ENCODE results near the gene AQP1. TPM values are rescaled to one million over a fixed set of nuclear protein-coding genes. Genes with fewer than 3 reads are reported as not detected.

The AQP1 gene
- total RNA-seq, 1 experiment from 2014 or later = 1.2 TPM

DNA sequence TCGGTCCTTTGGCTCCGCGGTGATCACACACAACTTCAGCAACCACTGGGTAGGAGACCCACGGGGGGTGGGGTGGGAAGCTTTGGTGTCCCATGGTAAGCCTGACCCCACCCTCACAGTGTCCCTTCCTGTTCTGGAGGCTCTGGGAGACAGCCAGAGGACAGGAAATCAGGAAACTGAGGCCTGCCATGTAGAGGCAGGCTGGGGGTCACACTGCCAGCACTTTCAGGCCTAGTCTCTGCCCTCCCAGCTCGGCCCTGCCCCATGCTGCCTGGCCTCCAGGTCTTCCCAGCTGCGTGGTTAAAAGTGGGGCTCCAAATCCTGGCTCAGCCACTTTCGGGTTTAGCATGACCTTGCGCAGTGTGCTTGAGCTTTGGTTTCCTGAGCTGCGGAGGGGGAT lies 10.9 kb downstream of the AQP1 start:
- Histone ChIP-seq H3K4me1 (ENCODE audit: insufficient read depth, low read length) (peaks cover 22% of the 10 kb centered on the region), H3K79me2 (ENCODE audit: low read length) (no peaks in the 10 kb centered on the region), H3K27ac (ENCODE audit: low read length) (no peak overlapping the region), H4K20me1 (ENCODE audit: low read length) (no peaks in the 10 kb centered on the region), H2AFZ (ENCODE audit: low read length) (no peak overlapping the region), H3K4me3 (ENCODE audit: low read length) (no peak overlapping the region), H3K9me3 (ENCODE audit: low read length) (no peaks in the 10 kb centered on the region), H3K9ac (ENCODE audit: low read length) (no peak overlapping the region), H3F3A (ENCODE audit: low read length, unreplicated experiment) (no peaks in the 10 kb centered on the region), H3K9me2 (replicated peaks; ENCODE audit: low read length) (no peaks in the 10 kb centered on the region), H3K36me3 (ENCODE audit: low read depth, low read length) (no peaks in the 10 kb centered on the region), H3K27me3 (ENCODE audit: low read length) (no peaks in the 10 kb centered on the region), H3K4me2 (ENCODE audit: low read length) (no peak overlapping the region)
- BruUV-seq (replicated peaks) = no TSS peak
- intact Hi-C loops (cut with micrococcal nuclease) = no loop called here
- TF ChIP-seq, protein P1, sequence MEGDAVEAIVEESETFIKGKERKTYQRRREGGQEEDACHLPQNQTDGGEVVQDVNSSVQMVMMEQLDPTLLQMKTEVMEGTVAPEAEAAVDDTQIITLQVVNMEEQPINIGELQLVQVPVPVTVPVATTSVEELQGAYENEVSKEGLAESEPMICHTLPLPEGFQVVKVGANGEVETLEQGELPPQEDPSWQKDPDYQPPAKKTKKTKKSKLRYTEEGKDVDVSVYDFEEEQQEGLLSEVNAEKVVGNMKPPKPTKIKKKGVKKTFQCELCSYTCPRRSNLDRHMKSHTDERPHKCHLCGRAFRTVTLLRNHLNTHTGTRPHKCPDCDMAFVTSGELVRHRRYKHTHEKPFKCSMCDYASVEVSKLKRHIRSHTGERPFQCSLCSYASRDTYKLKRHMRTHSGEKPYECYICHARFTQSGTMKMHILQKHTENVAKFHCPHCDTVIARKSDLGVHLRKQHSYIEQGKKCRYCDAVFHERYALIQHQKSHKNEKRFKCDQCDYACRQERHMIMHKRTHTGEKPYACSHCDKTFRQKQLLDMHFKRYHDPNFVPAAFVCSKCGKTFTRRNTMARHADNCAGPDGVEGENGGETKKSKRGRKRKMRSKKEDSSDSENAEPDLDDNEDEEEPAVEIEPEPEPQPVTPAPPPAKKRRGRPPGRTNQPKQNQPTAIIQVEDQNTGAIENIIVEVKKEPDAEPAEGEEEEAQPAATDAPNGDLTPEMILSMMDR (conservative IDR thresholded peaks at IDR 0.05; ENCODE audit: low read depth, low read length) = no peak
- no peak for TF ChIP-seq EZH2phosphoT487 (IDR thresholded peaks at IDR 0.05; ENCODE audit: borderline replicate concordance, low read length)
- TF ChIP-seq EZH2 (IDR thresholded peaks at IDR 0.05; ENCODE audit: low read length, unreplicated experiment) = no peak
- ChIA-PET POLR2A (ENCODE audit: unreplicated experiment) (no interaction called here), CTCF (no interaction called here)
- DNase-seq = no peak
- ATAC-seq = no peak

DNA sequence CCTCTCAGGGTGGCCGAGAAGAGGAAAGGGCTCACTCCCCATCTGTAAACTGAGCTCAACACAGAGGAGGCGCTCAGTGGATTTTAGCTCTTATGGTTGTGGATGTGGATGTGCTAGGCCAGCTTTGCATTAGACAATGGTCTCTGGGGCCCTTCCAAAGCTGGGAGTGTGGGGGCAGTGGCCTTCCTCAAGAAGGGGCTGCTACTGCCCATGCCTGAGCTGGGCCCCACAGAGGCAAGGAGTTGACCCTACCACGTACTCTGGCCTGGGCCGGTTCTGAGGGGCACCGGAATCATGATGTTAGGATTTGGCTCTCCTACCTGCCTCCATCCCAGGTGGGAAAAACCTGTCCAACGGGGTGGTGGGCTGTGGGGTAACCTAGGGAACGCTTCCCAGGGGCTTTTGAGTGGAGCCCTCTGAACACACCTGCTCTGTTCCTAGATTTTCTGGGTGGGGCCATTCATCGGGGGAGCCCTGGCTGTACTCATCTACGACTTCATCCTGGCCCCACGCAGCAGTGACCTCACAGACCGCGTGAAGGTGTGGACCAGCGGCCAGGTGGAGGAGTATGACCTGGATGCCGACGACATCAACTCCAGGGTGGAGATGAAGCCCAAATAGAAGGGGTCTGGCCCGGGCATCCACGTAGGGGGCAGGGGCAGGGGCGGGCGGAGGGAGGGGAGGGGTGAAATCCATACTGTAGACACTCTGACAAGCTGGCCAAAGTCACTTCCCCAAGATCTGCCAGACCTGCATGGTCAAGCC lies 11.5 kb downstream of the AQP1 start:
- Histone ChIP-seq H3K36me3 (ENCODE audit: low read depth, low read length) (no peaks in the 10 kb centered on the region), H3K79me2 (ENCODE audit: low read length) (no peaks in the 10 kb centered on the region), H3K9me3 (ENCODE audit: low read length) (no peaks in the 10 kb centered on the region), H3K4me1 (ENCODE audit: insufficient read depth, low read length) (peaks cover 22% of the 10 kb centered on the region), H3K27me3 (ENCODE audit: low read length) (no peaks in the 10 kb centered on the region), H4K20me1 (ENCODE audit: low read length) (no peaks in the 10 kb centered on the region), H3K27ac (ENCODE audit: low read length) (no peak overlapping the region), H3K4me2 (ENCODE audit: low read length) (no peak overlapping the region), H3K4me3 (ENCODE audit: low read length) (no peak overlapping the region), H3F3A (ENCODE audit: low read length, unreplicated experiment) (no peaks in the 10 kb centered on the region), H2AFZ (ENCODE audit: low read length) (no peak overlapping the region), H3K9ac (ENCODE audit: low read length) (no peak overlapping the region), H3K9me2 (replicated peaks; ENCODE audit: low read length) (no peaks in the 10 kb centered on the region)
- ATAC-seq (no peak), DNase-seq (no peak)
- ChIA-PET POLR2A (ENCODE audit: unreplicated experiment) (no interaction called here), CTCF (no interaction called here)
- TF ChIP-seq EZH2 (IDR thresholded peaks at IDR 0.05; ENCODE audit: low read length, unreplicated experiment) (no peak), EZH2phosphoT487 (IDR thresholded peaks at IDR 0.05; ENCODE audit: borderline replicate concordance, low read length) (no peak)
- TF ChIP-seq, protein P1 (conservative IDR thresholded peaks at IDR 0.05; ENCODE audit: low read depth, low read length) = no peak
- BruUV-seq (replicated peaks) = no TSS peak
- intact Hi-C loops (cut with micrococcal nuclease) = no loop called here

DNA sequence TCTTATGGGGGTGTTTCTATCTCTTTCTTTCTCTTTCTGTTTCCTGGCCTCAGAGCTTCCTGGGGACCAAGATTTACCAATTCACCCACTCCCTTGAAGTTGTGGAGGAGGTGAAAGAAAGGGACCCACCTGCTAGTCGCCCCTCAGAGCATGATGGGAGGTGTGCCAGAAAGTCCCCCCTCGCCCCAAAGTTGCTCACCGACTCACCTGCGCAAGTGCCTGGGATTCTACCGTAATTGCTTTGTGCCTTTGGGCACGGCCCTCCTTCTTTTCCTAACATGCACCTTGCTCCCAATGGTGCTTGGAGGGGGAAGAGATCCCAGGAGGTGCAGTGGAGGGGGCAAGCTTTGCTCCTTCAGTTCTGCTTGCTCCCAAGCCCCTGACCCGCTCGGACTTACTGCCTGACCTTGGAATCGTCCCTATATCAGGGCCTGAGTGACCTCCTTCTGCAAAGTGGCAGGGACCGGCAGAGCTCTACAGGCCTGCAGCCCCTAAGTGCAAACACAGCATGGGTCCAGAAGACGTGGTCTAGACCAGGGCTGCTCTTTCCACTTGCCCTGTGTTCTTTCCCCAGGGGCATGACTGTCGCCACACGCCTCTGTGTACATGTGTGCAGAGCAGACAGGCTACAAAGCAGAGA lies 12.2 kb downstream of the AQP1 start:
- DNase-seq (no peak), ATAC-seq (no peak)
- H3F3A ChIP-seq (ENCODE audit: low read length, unreplicated experiment) = no peaks in the 10 kb centered on the region
- intact Hi-C loops (cut with micrococcal nuclease) = no loop called here
- H3K79me2 ChIP-seq (ENCODE audit: low read length) = no peaks in the 10 kb centered on the region
- no peaks in the 10 kb centered on the region for H3K9me2 ChIP-seq (replicated peaks; ENCODE audit: low read length)
- H3K9ac ChIP-seq (ENCODE audit: low read length) = no peak overlapping the region
- no TSS peak for BruUV-seq (replicated peaks)
- no peaks in the 10 kb centered on the region for H3K9me3 ChIP-seq (ENCODE audit: low read length)
- peaks cover 22% of the 10 kb centered on the region for H3K4me1 ChIP-seq (ENCODE audit: insufficient read depth, low read length)
- CTCF ChIA-PET = no interaction called here
- TF ChIP-seq EZH2phosphoT487 (IDR thresholded peaks at IDR 0.05; ENCODE audit: borderline replicate concordance, low read length) (no peak), EZH2 (IDR thresholded peaks at IDR 0.05; ENCODE audit: low read length, unreplicated experiment) (no peak)
- TF ChIP-seq, protein P1 (conservative IDR thresholded peaks at IDR 0.05; ENCODE audit: low read depth, low read length) = no peak
- no peak overlapping the region for H3K4me3 ChIP-seq (ENCODE audit: low read length)
- H3K4me2 ChIP-seq (ENCODE audit: low read length) = no peak overlapping the region
- H4K20me1 ChIP-seq (ENCODE audit: low read length) = no peaks in the 10 kb centered on the region
- POLR2A ChIA-PET (ENCODE audit: unreplicated experiment) = no interaction called here
- H2AFZ ChIP-seq (ENCODE audit: low read length) = no peak overlapping the region
- H3K27ac ChIP-seq (ENCODE audit: low read length) = no peak overlapping the region
- H3K36me3 ChIP-seq (ENCODE audit: low read depth, low read length) = no peaks in the 10 kb centered on the region
- H3K27me3 ChIP-seq (ENCODE audit: low read length) = no peaks in the 10 kb centered on the region

Measured in PC-3 (cell line).